ENCODE measurements around the gene GABRG3.

GRCh38 chr15:26929588-26929987 is 41.4 kb upstream of the GABRG3 start:
- TF ChIP-seq POLR2A (IDR thresholded peaks at IDR 0.05) (no peak), CTCF (IDR thresholded peaks at IDR 0.05) (no peak)
